Tibial nerve (tissue), 4 donors: Measurements from ENCODE around the gene RASAL3. TPM values are rescaled to one million over a fixed set of nuclear protein-coding genes. Genes with fewer than 3 reads are reported as not detected.

Source experiments
- DNase-seq, 2 donors: peaks; one replicate each; pipeline ENCODE4 v3.0.0-alpha.2; 2019; ENCODE audit warnings: low spot score in 2 of 2
- H3K27ac ChIP-seq, 4 donors: fragments of 200-600 bp; sonication (generic) in 3 of 4; one replicate each; pipeline ENCODE4 v1.5.1; 2017 to 2019; ENCODE audit warnings: mild to moderate bottlenecking in 1 of 4
- H3K27me3 ChIP-seq, 2 donors: fragments of 200-600 bp; sonication (generic) in 1 of 2; one replicate each; pipeline versions ENCODE4 v1.5.1 to v1.6.0; 2017 to 2019
- H3K36me3 ChIP-seq, 3 donors: fragments of 200-600 bp; sonication (generic); one replicate each; pipeline ENCODE4 v1.5.1; 2018 to 2019
- H3K4me1 ChIP-seq, 4 donors: fragments of 200-600 bp; sonication (generic) in 3 of 4; one replicate each; pipeline ENCODE4 v1.5.1; 2017 to 2019
- H3K4me3 ChIP-seq, 4 donors: fragments of 200-600 bp; sonication (generic) in 3 of 4; one replicate each; pipeline ENCODE4 v1.5.1; 2017 to 2019; ENCODE audit warnings: mild to moderate bottlenecking in 1 of 4, moderate library complexity in 1 of 4
- H3K9me3 ChIP-seq, 4 donors: fragments of 200-600 bp; sonication (generic) in 3 of 4; one replicate each; pipeline ENCODE4 v1.5.1; 2017 to 2019
- CTCF ChIP-seq, 5 experiments: fragments of 200-600 bp in 3 of 5; fragments of 450-650 bp in 2 of 5; sonication (generic) in 3 of 5; IDR thresholded peaks; one replicate each; pipeline ENCODE4 v1.5.1; 2016 to 2019; ENCODE audit warnings: antibody characterized with exemption in 5 of 5, mild to moderate bottlenecking in 3 of 5, moderate library complexity in 2 of 5
- EP300 ChIP-seq, 2 donors: sonication (generic); formaldehyde crosslinking; IDR thresholded peaks; one replicate each; pipeline ENCODE4 v1.6.1; 2017; ENCODE audit warnings: antibody characterized with exemption in 2 of 2, mild to moderate bottlenecking in 1 of 2
- POLR2A ChIP-seq, 2 donors: fragments of 450-650 bp; IDR thresholded peaks; one replicate each; pipeline ENCODE4 v1.6.1; 2017; ENCODE audit warnings: antibody characterized with exemption in 2 of 2, mild to moderate bottlenecking in 2 of 2, moderate library complexity in 2 of 2
- WGBS, 2 donors: methylation state at CpG; one replicate each; pipeline ENCODE4 v1.1.5; 2018; 5-methylcytosine and 5-hydroxymethylcytosine counted together
- total RNA-seq, 4 donors: library from RNA; depleted of rRNA; stranded (reverse); fragments of >200 nt; gene quantifications; one replicate each; pipeline ENCODE4 v1.1.0, GENCODE V29; 2016

Gene RASAL3
- total RNA-seq, 4 donors from 2014 or later: 2.9 to 6.6 (median 4.3) TPM

- peaks cover 0 to 18% (median 8%) of the 10 kb centered on the region in 4 donors for H3K4me1 ChIP-seq
- H3K9me3 ChIP-seq: no peaks in the 10 kb centered on the region
- DNase-seq: no peak
- WGBS, 2 donors: 55 to 60% methylated on average over 7 of the region's 7 CpGs
- H3K36me3 ChIP-seq: peaks cover 0 to 29% (median 0%) of the 10 kb centered on the region in 3 donors
- no peaks in the 10 kb centered on the region for H3K27me3 ChIP-seq
- no peak overlapping the region for H3K4me3 ChIP-seq
- TF ChIP-seq CTCF (IDR thresholded peaks at IDR 0.05) (no peak), EP300 (IDR thresholded peaks at IDR 0.05) (no peak), POLR2A (IDR thresholded peaks at IDR 0.05) (no peak)
- H3K27ac ChIP-seq: no peak overlapping the region
These were observed 18.5 kb downstream of the RASAL3 start for GRCh38 chr19:15445807-15446376.

DNA sequence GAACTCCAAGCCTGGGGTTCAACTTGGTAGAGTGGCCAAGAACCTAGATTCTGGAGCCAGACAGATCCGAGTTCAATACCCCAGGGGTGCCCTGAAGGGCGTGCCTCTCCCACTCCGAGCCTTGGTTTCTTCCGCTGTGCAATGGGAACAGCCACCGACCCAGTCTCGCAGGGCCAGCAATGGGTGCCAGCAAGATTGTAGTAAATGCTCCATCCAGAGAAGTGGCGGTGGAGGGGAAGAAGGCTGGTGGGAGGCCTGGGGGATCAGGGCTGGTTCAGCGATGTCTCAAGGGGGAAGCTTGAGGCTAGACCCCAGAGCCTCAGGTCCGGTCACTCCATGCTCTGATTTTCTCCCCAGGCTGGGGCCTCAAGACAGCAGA, 19.1 kb downstream of the RASAL3 start:
- Histone ChIP-seq H3K9me3 (no peaks in the 10 kb centered on the region), H3K4me1 (peaks cover 0 to 17% (median 8%) of the 10 kb centered on the region in 4 donors), H3K27me3 (no peaks in the 10 kb centered on the region), H3K36me3 (peaks cover 0 to 33% (median 0%) of the 10 kb centered on the region in 3 donors), H3K4me3 (no peak overlapping the region), H3K27ac (no peak overlapping the region)
- WGBS, 2 donors: 86 to 92% methylated on average over 9 of the region's 9 CpGs
- DNase-seq: no peak
- TF ChIP-seq POLR2A (IDR thresholded peaks at IDR 0.05) (no peak), EP300 (IDR thresholded peaks at IDR 0.05) (no peak), CTCF (IDR thresholded peaks at IDR 0.05) (no peak)

DNA sequence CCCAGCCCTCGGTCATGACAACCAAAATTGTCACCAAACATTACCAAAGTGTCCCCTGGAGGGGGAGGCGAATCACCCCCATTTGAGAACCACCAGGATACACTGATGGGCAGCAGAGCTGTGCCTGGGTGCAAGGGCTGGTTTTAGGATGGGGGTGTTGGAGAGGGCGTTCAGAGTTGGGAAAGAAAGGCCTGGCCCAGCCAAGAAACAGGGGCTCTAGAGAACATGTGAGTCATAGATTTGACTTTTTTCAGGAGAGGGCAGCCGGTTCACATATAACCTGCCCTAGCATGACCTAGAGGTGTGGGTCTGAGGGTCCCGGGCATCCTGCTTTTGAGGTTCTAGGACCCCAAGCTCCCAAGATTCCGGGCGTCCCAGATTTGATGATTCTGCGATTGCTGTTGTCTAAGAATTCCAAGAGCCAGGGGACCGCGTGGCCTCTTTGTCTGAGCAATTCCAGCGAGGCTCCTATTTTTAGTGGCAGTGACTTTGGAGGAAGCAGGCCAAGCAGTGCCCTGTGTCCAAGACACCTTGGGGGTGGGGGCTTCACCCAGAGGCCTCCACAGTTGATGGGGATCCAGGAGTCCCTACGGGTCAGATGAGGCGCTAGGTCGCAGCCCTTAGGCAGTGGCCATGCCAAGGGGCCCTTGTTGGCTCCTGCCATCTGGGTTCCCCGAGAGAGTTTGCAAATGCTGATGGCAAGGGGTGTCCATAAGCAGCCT, 19.7 kb downstream of the RASAL3 start:
- Histone ChIP-seq H3K27me3 (no peaks in the 10 kb centered on the region), H3K9me3 (no peaks in the 10 kb centered on the region), H3K4me3 (no peak overlapping the region), H3K27ac (no peak overlapping the region), H3K4me1 (peaks cover 0 to 15% (median 8%) of the 10 kb centered on the region in 4 donors), H3K36me3 (peaks cover 0 to 39% (median 0%) of the 10 kb centered on the region in 3 donors)
- DNase-seq: no peak
- 79 to 86% methylated on average over 7 to 15 of the region's 15 CpGs for WGBS, 2 donors
- no peak for TF ChIP-seq EP300 (IDR thresholded peaks at IDR 0.05)
- no peak for TF ChIP-seq POLR2A (IDR thresholded peaks at IDR 0.05)
- no peak for TF ChIP-seq CTCF (IDR thresholded peaks at IDR 0.05)

- H3K9me3 ChIP-seq: no peaks in the 10 kb centered on the region
- DNase-seq: no peak
- H3K27ac ChIP-seq: no peak overlapping the region
- peaks cover 0 to 16% (median 2%) of the 10 kb centered on the region in 4 donors for H3K4me1 ChIP-seq
- no peak for TF ChIP-seq EP300 (IDR thresholded peaks at IDR 0.05)
- TF ChIP-seq POLR2A (IDR thresholded peaks at IDR 0.05): no peak
- peaks cover 0 to 47% (median 0%) of the 10 kb centered on the region in 3 donors for H3K36me3 ChIP-seq
- no peaks in the 10 kb centered on the region for H3K27me3 ChIP-seq
- 49 to 72% methylated on average over 9 to 10 of the region's 10 CpGs for WGBS, 2 donors
- no peak overlapping the region for H3K4me3 ChIP-seq
These were observed 20.5 kb downstream of the RASAL3 start for GRCh38 chr19:15443838-15444237.

- Histone ChIP-seq H3K27ac (no peak overlapping the region), H3K36me3 (peaks cover 0 to 51% (median 0%) of the 10 kb centered on the region in 3 donors), H3K4me1 (peaks cover 0 to 11% (median 0%) of the 10 kb centered on the region in 4 donors), H3K9me3 (no peaks in the 10 kb centered on the region), H3K27me3 (no peaks in the 10 kb centered on the region), H3K4me3 (no peak overlapping the region)
- 92 to 95% methylated on average over 3 of the region's 3 CpGs for WGBS, 2 donors
- TF ChIP-seq CTCF (IDR thresholded peaks at IDR 0.05): no peak
- no peak for DNase-seq
These were observed 21.0 kb downstream of the RASAL3 start for GRCh38 chr19:15443325-15443724.
